PC-9 (cell line): ENCODE measurements around the gene SUB1. TPM values are rescaled to one million over a fixed set of nuclear protein-coding genes. Genes with fewer than 3 reads are reported as not detected.
A peak's percentile ranks its signal among the peaks of the same experiment; 100 is the strongest.

Source experiments
- BruUV-seq: library from RNA; stranded (reverse); fragments of 400-500 nt; replicated peaks from 2 replicates; lab custom pipeline; 2021; lab: Mats Ljungman, UMichigan
- CTCF ChIA-PET: fragments of 300-600 bp; sonication (Branson Sonifier 250); formaldehyde crosslinking; loops from one replicate; lab custom pipeline; 2022; ENCODE audit warnings: antibody characterized with exemption; lab: Charles Lee
- POLR2A ChIA-PET: fragments of 300-600 bp; sonication (Branson Sonifier 250); formaldehyde crosslinking; loops from one replicate; lab custom pipeline; 2022; ENCODE audit warnings: antibody characterized with exemption; ENCODE audit not compliant: unreplicated experiment; lab: Charles Lee
- DNase-seq, 2 experiments: peaks; one replicate each; pipeline versions ENCODE4 v3.0.0 to v3.0.0-alpha.2; 2015 to 2022; ENCODE audit warnings: mixed read lengths in 1 of 2
- H2AFZ ChIP-seq: fragments of 200-600 bp; sonication (generic); 2 replicates; pipeline ENCODE4 v1.8.1; 2017; ENCODE audit warnings: antibody characterized with exemption
- H3F3A ChIP-seq: fragments of 200-600 bp; sonication (generic); 2 replicates; pipeline ENCODE4 v1.8.1; 2017; ENCODE audit warnings: antibody characterized with exemption, mild to moderate bottlenecking, low read depth; ENCODE audit not compliant: insufficient read depth
- H3K27ac ChIP-seq: fragments of 200-600 bp; sonication (generic); 2 replicates; pipeline ENCODE4 v1.6.1; 2016; ENCODE audit warnings: mixed run types
- H3K27me3 ChIP-seq: fragments of 200-600 bp; sonication (generic); 2 replicates; pipeline ENCODE4 v1.6.1; 2016; ENCODE audit warnings: low read depth, mixed run types; ENCODE audit not compliant: insufficient read depth
- H3K36me3 ChIP-seq: fragments of 200-600 bp; sonication (generic); 2 replicates; pipeline ENCODE4 v1.6.1; 2016; ENCODE audit warnings: low read depth, mixed run types
- H3K4me1 ChIP-seq: fragments of 200-600 bp; sonication (generic); replicated peaks from 2 replicates; pipeline ENCODE4 v1.6.1; 2016; ENCODE audit warnings: mixed run types; ENCODE audit not compliant: insufficient read depth
- H3K4me2 ChIP-seq: fragments of 200-600 bp; sonication (generic); 2 replicates; pipeline ENCODE4 v1.6.1; 2017; ENCODE audit warnings: mixed run types
- H3K4me3 ChIP-seq: fragments of 200-600 bp; sonication (generic); 2 replicates; pipeline ENCODE4 v1.6.1; 2016; ENCODE audit warnings: mixed run types
- H3K79me2 ChIP-seq: fragments of 200-600 bp; sonication (generic); 2 replicates; pipeline ENCODE4 v1.6.1; 2017; ENCODE audit warnings: low read depth, mixed run types
- H3K9me2 ChIP-seq: fragments of 200-600 bp; sonication (generic); 2 replicates; pipeline ENCODE4 v1.8.1; 2017; ENCODE audit warnings: mild to moderate bottlenecking; ENCODE audit not compliant: insufficient read depth
- H3K9me3 ChIP-seq: fragments of 200-600 bp; sonication (generic); 2 replicates; pipeline ENCODE4 v1.8.1; 2016; ENCODE audit warnings: low read depth; ENCODE audit not compliant: insufficient read depth
- H4K20me1 ChIP-seq: fragments of 200-600 bp; sonication (generic); 2 replicates; pipeline ENCODE4 v1.8.1; 2017; ENCODE audit not compliant: insufficient read depth
- EZH2 ChIP-seq: fragments of 200-600 bp; sonication (generic); IDR thresholded peaks from 2 replicates; pipeline ENCODE4 v1.8.0; 2017; ENCODE audit warnings: antibody characterized with exemption, low read depth
- intact Hi-C: fragments of 100-400 bp; cut with micrococcal nuclease; formaldehyde crosslinking; loops from one replicate; pipeline ENCODE4 v1.10.0; 2022; ENCODE audit not compliant: unreplicated experiment
- total RNA-seq: library from RNA; stranded (reverse); gene quantifications from 2 replicates; pipeline ENCODE4 v1.2.3, GENCODE V29; 2021
- TF ChIP-seq, protein P1 (sequence below): fragments of 200-600 bp; sonication (generic); conservative IDR thresholded peaks from 2 replicates; pipeline ENCODE4 v1.6.1; 2017; ENCODE audit warnings: mixed run types, antibody characterized with exemption, mild to moderate bottlenecking, moderate library complexity

Gene SUB1
- total RNA-seq, 1 experiment from 2014 or later: 328 TPM

DNA sequence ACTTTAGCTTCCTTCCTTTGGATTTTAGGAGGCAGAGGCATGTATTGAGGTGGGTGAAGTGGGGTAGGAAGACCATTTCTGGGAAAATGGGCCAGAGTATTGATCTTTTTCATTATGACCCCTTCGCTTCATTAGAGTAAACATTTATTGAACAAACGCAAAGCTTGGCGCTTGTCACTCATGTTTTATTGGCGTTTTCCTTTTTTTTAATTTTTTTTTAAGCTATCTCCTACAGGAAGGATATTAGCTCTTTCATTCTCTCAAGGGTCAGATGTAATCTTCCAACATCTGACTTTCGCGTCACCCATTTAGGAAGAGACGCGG lies 273 bp upstream of the SUB1 start:
- H3K4me1 ChIP-seq: peaks cover 10% of the 10 kb centered on the region
- peaks cover 8% of the 10 kb centered on the region for H3F3A ChIP-seq
- no TSS peak for BruUV-seq
- H3K9me2 ChIP-seq: no peaks in the 10 kb centered on the region
- no peaks in the 10 kb centered on the region for H3K27me3 ChIP-seq
- no peak for DNase-seq
- no peak overlapping the region; the same call in 1 of the 2 replicates for H3K27ac ChIP-seq
- ChIA-PET CTCF (interaction anchor here (0.6 to 0.8 kb wide), 5 partner anchors 16 to 593 kb away, joined by 3 to 11 read pairs (median 6); no protein-coding TSS in a partner anchor), POLR2A (interaction anchor here (0.5 to 0.7 kb wide), 3 partner anchors 79 to 240 kb away, joined by 3 to 5 read pairs (median 4); no protein-coding TSS in a partner anchor)
- peaks cover 18% of the 10 kb centered on the region for H3K36me3 ChIP-seq
- peaks cover 36% of the 10 kb centered on the region for H4K20me1 ChIP-seq
- peak overlapping the region; percentile 87; the same call in 1 of the 2 replicates for H2AFZ ChIP-seq
- intact Hi-C loops: loop anchor here (1.0 to 10.0 kb wide), 4 partner anchors 141 to 412 kb away; partner anchors contain the start of genes MTMR12 and ZFR
- peak overlapping the region; percentile 84 for H3K4me3 ChIP-seq
- no peaks in the 10 kb centered on the region for H3K9me3 ChIP-seq
- TF ChIP-seq EZH2: no peak
- TF ChIP-seq, protein P1, sequence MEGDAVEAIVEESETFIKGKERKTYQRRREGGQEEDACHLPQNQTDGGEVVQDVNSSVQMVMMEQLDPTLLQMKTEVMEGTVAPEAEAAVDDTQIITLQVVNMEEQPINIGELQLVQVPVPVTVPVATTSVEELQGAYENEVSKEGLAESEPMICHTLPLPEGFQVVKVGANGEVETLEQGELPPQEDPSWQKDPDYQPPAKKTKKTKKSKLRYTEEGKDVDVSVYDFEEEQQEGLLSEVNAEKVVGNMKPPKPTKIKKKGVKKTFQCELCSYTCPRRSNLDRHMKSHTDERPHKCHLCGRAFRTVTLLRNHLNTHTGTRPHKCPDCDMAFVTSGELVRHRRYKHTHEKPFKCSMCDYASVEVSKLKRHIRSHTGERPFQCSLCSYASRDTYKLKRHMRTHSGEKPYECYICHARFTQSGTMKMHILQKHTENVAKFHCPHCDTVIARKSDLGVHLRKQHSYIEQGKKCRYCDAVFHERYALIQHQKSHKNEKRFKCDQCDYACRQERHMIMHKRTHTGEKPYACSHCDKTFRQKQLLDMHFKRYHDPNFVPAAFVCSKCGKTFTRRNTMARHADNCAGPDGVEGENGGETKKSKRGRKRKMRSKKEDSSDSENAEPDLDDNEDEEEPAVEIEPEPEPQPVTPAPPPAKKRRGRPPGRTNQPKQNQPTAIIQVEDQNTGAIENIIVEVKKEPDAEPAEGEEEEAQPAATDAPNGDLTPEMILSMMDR: no peak
- H3K79me2 ChIP-seq: peaks cover 26% of the 10 kb centered on the region
- peak overlapping the region; percentile 94 for H3K4me2 ChIP-seq

DNA sequence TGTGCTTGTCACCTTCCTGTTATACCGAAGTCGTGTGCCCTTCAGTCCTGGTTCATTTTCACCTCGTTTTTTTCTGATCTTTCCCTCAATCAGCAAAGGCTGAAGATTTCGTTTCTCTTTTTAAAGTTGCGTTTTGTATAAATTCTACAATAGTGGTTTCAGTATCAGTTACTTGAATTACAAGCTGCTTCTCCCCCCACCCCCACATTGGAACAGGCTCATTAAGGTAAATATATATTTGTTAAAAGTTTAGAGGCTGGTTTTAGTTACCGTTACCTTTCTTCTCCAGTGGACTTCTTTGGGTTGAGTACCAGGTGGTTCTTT lies 881 bp downstream of the SUB1 start:
- Histone ChIP-seq H2AFZ (peak overlapping the region; percentile 87), H3K4me3 (peak overlapping the region; percentile 84), H3K27me3 (no peaks in the 10 kb centered on the region), H3K79me2 (peaks cover 35% of the 10 kb centered on the region), H3F3A (peaks cover 8% of the 10 kb centered on the region), H3K9me3 (no peaks in the 10 kb centered on the region), H3K4me1 (peaks cover 10% of the 10 kb centered on the region), H3K4me2 (peak overlapping the region; percentile 94), H3K27ac (peak overlapping the region; percentile 77), H3K36me3 (peaks cover 24% of the 10 kb centered on the region), H4K20me1 (peaks cover 46% of the 10 kb centered on the region), H3K9me2 (no peaks in the 10 kb centered on the region)
- intact Hi-C loops: loop anchor here (1.0 to 10.0 kb wide), 4 partner anchors 97 to 271 kb away; partner anchors contain the start of gene MTMR12
- CTCF ChIA-PET: interaction anchor here (0.5 to 0.8 kb wide), 4 partner anchors 14 to 144 kb away, joined by 3 to 6 read pairs (median 4); no protein-coding TSS in a partner anchor
- TF ChIP-seq, protein P1: no peak
- POLR2A ChIA-PET: interaction anchor here (0.6 kb wide), 1 partner anchor 413 kb away, joined by 9 read pairs; no protein-coding TSS in a partner anchor
- BruUV-seq: no TSS peak
- no peak for DNase-seq

DNA sequence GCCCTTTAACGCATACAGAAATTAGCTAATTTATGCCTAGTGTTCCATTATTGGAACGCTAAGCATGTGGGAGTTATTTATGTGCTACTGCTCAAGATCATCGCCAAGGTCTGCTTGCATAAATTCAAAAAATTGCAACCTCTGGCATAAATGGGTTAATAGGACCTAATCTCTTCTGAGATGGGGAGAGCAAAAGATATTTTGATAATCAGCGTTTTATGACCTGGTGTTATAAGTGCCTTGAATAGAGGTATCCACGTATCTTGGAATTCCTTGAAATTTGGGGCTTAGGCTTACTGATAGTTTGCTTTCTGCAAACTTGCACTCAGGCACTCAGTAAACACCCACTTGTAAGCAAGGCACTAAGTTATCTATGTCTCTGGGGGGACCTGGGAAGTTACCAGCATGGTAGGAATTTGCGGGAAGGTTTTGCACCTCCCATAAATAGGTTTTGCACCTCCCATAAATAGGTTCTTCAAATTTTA lies 1.8 kb downstream of the SUB1 start:
- H3K27ac ChIP-seq: no peak overlapping the region
- ChIA-PET CTCF (no interaction called here), POLR2A (no interaction called here)
- BruUV-seq: no TSS peak
- TF ChIP-seq, protein P1: no peak
- TF ChIP-seq EZH2: no peak
- H3K4me1 ChIP-seq: peaks cover 10% of the 10 kb centered on the region
- H3K4me2 ChIP-seq: peak overlapping the region; percentile 94
- H3K27me3 ChIP-seq: no peaks in the 10 kb centered on the region
- no peaks in the 10 kb centered on the region for H3K9me3 ChIP-seq
- H3F3A ChIP-seq: peaks cover 8% of the 10 kb centered on the region
- H3K36me3 ChIP-seq: peaks cover 31% of the 10 kb centered on the region
- peaks cover 43% of the 10 kb centered on the region for H3K79me2 ChIP-seq
- intact Hi-C loops: loop anchor here (5.0 to 10.0 kb wide), 2 partner anchors 195 to 272 kb away; partner anchors contain the start of gene MTMR12
- peaks cover 54% of the 10 kb centered on the region for H4K20me1 ChIP-seq
- H3K4me3 ChIP-seq: peak overlapping the region; percentile 84; the same call in 1 of the 2 replicates
- H2AFZ ChIP-seq: no peak overlapping the region
- H3K9me2 ChIP-seq: no peaks in the 10 kb centered on the region
- DNase-seq: no peak
